GM12875 (cell line): ENCODE measurements around the gene ACTN4.

ENCODE experiments used
- H3K4me3 ChIP-seq: one replicate; pipeline ENCODE4 v1.5.1; 2011; ENCODE audit warnings: low read depth, low read length, control low read depth
- TF ChIP-seq, protein P1 (sequence below): IDR thresholded peaks from 2 replicates; pipeline ENCODE4 v1.5.1; 2011; ENCODE audit warnings: low read depth, mild to moderate bottlenecking, control low read depth, inconsistent platforms, low read length, moderate library complexity, borderline replicate concordance; ENCODE audit not compliant: insufficient read depth

The ACTN4 gene

DNA sequence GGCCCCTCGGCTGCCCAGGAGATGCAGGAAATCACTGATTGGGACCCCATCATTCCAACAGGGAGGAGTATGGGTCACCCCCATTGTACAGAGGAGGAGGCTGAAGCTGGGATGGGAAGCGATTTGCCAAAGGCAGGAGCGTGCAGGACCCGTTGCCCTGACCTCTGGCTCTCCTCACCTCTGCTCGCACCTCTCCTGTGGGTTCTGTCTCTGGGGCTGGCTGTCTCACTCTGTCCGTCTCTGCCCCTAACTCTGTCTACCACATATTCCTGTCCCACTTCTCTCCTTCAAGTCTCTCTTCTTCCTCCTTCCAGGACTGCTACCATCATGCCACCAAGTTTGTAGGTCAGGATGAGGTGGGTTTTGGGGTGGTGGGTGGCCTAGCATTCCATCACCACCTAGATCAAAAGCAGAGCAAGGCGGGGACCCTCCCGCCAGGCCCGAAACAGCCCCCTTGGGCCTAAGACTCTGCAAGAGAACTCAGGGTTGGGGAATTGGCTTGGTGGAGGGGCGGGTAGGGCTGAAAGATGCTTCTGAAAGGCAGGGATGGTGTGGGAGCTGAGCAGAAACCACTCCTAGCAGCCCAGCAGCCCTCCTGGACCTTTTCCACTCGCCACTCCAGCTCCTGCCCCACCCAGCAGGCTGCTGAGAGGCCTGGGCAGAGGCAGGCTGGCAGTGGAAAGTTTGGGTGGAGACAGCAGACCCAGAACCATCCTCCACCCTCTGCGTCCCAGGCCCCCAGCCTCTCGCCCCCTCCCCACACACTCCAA is 126.9 kb downstream of the ACTN4 start:
- TF ChIP-seq, protein P1, sequence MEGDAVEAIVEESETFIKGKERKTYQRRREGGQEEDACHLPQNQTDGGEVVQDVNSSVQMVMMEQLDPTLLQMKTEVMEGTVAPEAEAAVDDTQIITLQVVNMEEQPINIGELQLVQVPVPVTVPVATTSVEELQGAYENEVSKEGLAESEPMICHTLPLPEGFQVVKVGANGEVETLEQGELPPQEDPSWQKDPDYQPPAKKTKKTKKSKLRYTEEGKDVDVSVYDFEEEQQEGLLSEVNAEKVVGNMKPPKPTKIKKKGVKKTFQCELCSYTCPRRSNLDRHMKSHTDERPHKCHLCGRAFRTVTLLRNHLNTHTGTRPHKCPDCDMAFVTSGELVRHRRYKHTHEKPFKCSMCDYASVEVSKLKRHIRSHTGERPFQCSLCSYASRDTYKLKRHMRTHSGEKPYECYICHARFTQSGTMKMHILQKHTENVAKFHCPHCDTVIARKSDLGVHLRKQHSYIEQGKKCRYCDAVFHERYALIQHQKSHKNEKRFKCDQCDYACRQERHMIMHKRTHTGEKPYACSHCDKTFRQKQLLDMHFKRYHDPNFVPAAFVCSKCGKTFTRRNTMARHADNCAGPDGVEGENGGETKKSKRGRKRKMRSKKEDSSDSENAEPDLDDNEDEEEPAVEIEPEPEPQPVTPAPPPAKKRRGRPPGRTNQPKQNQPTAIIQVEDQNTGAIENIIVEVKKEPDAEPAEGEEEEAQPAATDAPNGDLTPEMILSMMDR = no peak
- H3K4me3 ChIP-seq = no peak overlapping the region

DNA sequence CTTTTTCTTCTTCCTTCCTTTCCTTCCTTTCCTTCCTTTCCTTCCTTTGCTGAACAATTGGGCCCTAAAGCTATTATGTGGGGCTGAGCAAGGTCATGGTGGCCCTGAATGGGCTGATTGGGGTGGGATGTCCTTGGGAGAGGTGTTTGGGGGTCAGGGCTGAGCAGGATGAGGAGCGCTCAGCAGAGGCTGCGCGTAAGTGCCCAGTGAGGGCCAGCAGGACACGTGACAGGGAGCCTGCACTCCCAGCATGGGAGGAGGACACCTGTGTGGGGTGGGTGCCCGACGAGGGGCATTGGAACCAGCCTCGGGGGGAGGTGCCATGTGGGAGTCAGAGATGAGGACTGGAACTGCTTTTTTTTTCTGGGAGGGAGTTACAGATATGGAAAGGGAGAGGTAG is 131.3 kb downstream of the ACTN4 start:
- TF ChIP-seq, protein P1 = no peak
- no peak overlapping the region for H3K4me3 ChIP-seq

DNA sequence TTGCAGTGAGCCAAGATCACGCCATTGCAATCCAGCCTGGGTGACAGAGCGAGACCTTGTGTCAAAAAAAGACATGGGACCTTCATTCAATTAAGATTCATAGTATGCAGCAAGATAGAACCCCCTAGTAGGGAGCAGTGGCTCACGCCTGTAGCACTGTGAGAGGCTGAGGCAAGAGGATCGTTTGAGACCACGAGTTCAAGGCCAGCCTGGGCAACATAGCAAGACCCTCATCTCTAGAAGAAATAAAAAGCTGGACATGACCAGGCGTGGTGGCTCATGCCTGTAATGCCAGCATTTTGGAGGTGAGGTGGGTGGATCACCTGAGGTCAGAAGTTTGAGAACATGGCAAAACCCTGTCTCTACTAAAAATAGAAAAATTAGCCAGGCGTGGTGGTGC is 133.0 kb downstream of the ACTN4 start:
- no peak overlapping the region for H3K4me3 ChIP-seq
- TF ChIP-seq, protein P1 = no peak

DNA sequence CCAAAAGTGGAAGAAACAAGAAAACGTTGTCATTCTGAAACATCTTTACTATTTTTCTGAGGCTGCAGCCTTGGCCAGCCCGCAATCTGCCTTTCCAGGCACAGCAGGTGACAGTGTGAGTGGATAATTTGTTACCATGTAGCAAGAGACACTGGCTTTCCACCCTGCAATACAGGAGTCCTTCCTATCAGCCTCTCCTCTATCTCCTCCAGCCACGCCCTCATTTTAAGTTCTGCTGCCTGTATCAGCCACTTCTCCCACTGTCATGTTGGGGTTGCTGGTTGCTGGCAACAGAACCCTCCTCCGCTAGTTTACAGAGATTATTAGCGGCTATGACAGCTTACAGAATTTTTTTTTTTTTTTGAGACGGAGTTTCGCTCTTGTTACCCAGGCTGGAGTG is 133.6 kb downstream of the ACTN4 start:
- no peak overlapping the region for H3K4me3 ChIP-seq
- TF ChIP-seq, protein P1 = no peak
